Duodenal mucosa (tissue), 2 donors: Measurements from ENCODE around the gene TMEM191C.
"Not testable (repeated sequence)": the region's sequence is repeated elsewhere in the genome, so short reads cannot be mapped to it uniquely, and the experiment has no call there.

Source experiments
- H3K27ac ChIP-seq: one replicate; pipeline ENCODE4 v1.7.0; 2013; ENCODE audit warnings: low read depth, low read length
- H3K27me3 ChIP-seq, 2 donors: one replicate each; pipeline ENCODE4 v1.7.0; 2013; ENCODE audit warnings: low read length in 2 of 2, control low read depth in 1 of 2; ENCODE audit not compliant: insufficient read depth in 2 of 2, control insufficient read depth in 1 of 2
- H3K36me3 ChIP-seq, 2 donors: one replicate each; pipeline ENCODE4 v1.7.0; 2013; ENCODE audit warnings: low read length in 2 of 2, control low read depth in 1 of 2; ENCODE audit not compliant: insufficient read depth in 2 of 2, control insufficient read depth in 1 of 2
- H3K4me1 ChIP-seq, 2 donors: one replicate each; pipeline ENCODE4 v1.7.0; 2013; ENCODE audit warnings: low read length in 2 of 2, control low read depth in 1 of 2; ENCODE audit not compliant: insufficient read depth in 2 of 2, control insufficient read depth in 1 of 2
- H3K4me3 ChIP-seq, 2 donors: one replicate each; pipeline ENCODE4 v1.7.0; 2013; ENCODE audit warnings: low read length in 2 of 2, low read depth in 1 of 2
- H3K9ac ChIP-seq, 2 donors: one replicate each; pipeline ENCODE4 v1.7.0; 2013; ENCODE audit warnings: low read length in 2 of 2, low read depth in 1 of 2
- H3K9me3 ChIP-seq, 2 donors: one replicate each; pipeline ENCODE4 v1.7.0; 2013; ENCODE audit warnings: low read length in 2 of 2, control low read depth in 1 of 2; ENCODE audit not compliant: control insufficient read depth in 1 of 2

TMEM191C gene

DNA sequence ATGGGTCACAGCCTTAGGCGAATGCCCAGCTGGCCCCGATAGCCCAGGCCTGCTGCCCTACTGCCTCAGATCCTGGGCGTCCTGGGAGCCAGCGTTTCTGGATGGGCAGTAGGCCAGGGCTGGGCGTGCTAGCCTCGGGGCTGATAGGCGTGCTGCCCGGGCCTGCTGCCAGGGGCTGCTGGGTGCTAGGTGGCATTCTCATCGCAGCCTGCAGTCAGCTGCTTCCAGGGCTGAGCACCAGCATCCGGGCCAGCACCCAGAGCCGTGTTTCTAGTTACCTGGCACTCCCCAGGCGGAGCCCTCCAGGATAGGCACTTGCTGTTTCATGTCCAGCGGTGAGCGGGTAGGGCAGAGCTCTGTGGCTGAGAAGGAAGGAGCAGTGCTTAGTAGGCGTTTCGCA lies 26.5 kb upstream of the TMEM191C start:
- not testable (repeated sequence) for H3K9ac ChIP-seq, H3K27ac ChIP-seq, H3K4me1 ChIP-seq, H3K9me3 ChIP-seq, H3K4me3 ChIP-seq, H3K36me3 ChIP-seq, H3K27me3 ChIP-seq

DNA sequence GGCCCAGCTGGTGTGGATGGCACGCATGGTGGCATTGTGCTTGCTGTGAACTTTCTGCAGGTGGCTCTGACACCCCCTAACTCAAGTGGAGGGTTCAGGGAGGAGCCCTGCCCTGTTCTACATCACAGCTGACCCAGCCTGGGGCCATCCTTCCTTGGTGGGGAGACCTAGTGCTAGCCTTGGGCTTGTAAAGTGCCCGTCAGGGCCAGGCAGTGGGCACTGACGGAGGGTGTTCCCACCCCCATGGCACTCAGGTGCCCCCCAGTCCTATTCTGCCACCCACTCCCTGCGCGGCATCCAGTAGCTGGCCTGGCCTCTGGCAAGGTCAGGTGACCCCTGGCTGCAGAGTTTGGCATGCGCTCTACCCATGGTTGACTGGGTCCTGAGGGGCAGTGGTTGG lies 26.0 kb upstream of the TMEM191C start:
- H3K27ac ChIP-seq, H3K4me3 ChIP-seq, H3K9me3 ChIP-seq, H3K4me1 ChIP-seq, H3K27me3 ChIP-seq, H3K9ac ChIP-seq: not testable (repeated sequence)
- H3K36me3 ChIP-seq, result peaks cover 0 to 12% of the 10 kb centered on the region in 2 donors

DNA sequence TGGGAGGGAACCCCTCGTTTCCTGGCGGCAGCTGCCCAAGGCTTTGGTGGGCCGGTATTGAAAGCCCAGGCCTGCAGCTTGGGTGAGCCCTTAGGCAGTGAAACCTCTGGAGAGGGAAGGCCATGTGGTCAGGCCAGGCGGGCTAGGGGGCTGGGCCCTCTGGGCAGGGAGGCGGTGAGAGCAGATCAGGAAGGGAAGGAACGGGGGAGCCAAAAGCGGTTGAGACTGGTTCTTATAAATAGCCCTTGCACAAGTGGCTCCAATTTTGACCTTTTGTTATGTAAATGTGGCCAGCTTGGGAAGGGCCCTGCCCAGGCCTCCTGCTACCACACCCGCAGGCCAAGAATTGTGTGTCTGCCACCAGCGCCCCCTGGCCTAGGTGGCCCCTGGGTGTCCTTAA lies 25.1 kb upstream of the TMEM191C start:
- H3K27ac ChIP-seq, H3K9me3 ChIP-seq, H3K27me3 ChIP-seq, H3K4me1 ChIP-seq, H3K4me3 ChIP-seq, H3K9ac ChIP-seq: not testable (repeated sequence)
- H3K36me3 ChIP-seq, result peaks cover 0 to 20% of the 10 kb centered on the region in 2 donors

DNA sequence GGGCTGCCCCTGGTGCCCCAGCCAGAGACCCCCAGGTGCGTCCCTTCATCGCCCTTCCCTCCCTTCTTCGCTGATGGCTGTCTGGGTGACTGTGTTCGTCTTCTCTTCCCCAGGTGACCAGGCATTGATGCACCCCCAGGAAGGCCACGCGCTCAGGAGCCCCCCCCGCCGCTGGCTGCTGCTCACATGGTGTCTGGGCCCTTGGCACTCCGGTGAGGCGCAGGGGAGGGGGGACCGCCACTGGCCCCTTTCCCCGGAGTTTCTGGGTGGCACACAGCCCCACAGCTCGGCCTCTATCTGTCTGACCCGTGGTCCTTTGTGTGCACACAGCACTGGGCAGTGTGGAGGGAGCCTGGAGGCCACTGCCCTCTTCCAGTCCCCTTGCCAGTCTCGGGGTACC lies 24.5 kb upstream of the TMEM191C start:
- H3K27me3 ChIP-seq, H3K27ac ChIP-seq, H3K9ac ChIP-seq, H3K9me3 ChIP-seq, H3K4me1 ChIP-seq, H3K4me3 ChIP-seq: not testable (repeated sequence)
- H3K36me3 ChIP-seq, result peaks cover 0 to 20% of the 10 kb centered on the region in 2 donors

DNA sequence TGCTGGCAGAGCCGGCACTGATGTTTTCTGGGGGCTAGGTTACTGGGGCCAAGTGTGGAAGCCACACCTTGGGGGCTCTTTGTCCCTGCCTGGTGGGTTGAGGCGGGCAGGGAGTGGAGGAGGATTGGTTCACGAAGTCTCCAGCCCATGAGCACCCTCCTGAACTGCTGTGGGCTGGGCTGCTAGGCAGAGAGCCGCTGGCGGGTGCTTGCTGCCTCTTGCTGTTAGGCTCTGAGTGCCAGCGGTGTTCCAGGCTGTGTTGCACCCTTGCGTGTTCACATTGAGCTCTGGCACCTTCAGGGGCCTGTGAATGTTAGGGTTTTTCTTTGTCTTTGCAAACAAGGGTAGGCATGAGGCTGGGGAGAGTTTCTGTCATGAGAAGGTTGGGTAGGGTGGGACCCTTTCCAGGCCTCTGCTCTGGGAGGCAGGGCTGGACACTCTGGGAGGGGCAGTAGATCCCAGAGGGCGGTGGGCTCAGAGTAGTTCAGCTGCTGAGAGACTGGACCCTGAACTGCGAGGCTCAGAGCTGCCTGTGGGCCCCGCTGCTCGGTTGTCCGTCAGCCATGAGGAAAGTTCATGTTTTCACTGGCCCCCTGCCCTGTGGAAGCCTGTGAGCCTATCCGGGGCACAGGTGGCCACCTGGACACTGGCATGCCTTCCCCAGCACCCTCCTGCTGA lies 24.0 kb upstream of the TMEM191C start:
- Histone ChIP-seq H3K9ac (no peak overlapping the region), H3K36me3 (peaks cover 0 to 20% of the 10 kb centered on the region in 2 donors), H3K27me3 (no peaks in the 10 kb centered on the region), H3K27ac (no peak overlapping the region), H3K4me3 (no peak overlapping the region), H3K4me1 (no peaks in the 10 kb centered on the region), H3K9me3 (no peaks in the 10 kb centered on the region)

DNA sequence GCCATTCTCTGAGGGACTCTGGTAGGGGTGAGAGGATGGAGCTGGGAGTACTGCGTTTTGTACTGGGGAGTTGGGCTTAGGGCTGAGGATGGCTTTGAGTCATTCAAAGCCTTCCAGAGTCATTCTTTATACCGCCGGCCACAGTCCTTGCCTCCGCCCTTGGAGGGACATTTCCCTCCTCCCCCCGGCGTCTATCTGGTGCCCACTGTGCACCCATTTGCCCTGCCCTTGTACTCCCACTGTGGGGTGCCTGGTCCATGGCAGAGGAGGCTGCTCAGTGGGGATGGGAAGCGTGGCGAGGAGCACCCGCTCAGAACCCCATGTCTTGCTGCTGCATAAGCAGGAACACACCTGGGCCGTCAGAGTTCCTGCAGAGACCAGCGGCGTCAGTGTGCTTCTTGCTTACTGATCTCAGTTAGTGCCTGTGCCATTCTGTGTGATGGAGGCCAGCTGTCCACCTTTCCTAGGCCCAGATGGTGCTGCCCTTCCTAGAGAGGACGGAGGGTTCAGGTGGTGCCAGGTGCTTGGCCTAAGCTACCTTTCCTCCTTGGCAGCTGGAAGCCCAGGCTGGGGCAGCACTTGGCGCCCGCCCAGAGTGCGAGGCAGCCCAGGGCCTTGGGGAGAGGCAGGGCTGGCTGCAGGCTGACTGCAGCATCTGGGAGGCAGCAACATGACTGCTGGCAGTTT lies 23.3 kb upstream of the TMEM191C start:
- H3K4me3 ChIP-seq, result no peak overlapping the region
- no peaks in the 10 kb centered on the region for H3K4me1 ChIP-seq
- peaks cover 0 to 20% of the 10 kb centered on the region in 2 donors for H3K36me3 ChIP-seq
- no peak overlapping the region for H3K27ac ChIP-seq
- H3K9ac ChIP-seq, result no peak overlapping the region
- no peaks in the 10 kb centered on the region for H3K9me3 ChIP-seq
- no peaks in the 10 kb centered on the region for H3K27me3 ChIP-seq

DNA sequence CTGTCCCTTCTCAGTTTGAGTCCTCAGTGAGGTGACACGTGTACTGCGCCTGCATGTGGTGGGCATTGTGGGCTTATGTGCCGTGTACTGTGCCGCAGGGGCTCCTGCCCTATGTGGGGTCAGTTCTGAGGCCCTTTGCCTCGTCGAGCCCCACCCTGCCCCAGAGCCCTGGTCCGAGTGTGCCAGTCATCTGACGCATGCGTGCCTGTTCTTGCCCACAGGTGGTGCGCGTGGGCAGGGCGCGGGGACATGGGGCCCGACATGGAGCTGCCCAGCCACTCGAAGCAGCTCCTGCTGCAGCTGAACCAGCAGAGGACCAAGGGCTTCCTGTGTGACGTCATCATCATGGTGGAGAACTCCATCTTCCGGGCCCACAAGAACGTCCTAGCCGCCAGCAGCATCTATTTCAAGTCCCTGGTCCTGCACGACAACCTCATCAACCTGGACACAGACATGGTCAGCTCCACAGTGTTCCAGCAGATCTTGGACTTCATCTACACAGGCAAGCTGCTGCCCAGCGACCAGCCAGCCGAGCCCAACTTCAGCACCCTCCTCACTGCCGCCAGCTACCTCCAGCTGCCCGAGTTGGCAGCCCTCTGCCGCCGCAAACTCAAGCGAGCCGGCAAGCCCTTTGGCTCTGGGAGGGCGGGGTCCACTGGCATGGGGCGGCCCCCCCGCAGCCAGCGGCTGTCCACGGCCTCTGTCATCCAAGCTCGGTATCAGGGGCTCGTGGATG lies 22.3 kb upstream of the TMEM191C start:
- Histone ChIP-seq H3K36me3 (peaks cover 0 to 20% of the 10 kb centered on the region in 2 donors), H3K4me1 (no peaks in the 10 kb centered on the region), H3K9ac (no peak overlapping the region), H3K4me3 (no peak overlapping the region), H3K27me3 (no peaks in the 10 kb centered on the region), H3K9me3 (no peaks in the 10 kb centered on the region), H3K27ac (no peak overlapping the region)

DNA sequence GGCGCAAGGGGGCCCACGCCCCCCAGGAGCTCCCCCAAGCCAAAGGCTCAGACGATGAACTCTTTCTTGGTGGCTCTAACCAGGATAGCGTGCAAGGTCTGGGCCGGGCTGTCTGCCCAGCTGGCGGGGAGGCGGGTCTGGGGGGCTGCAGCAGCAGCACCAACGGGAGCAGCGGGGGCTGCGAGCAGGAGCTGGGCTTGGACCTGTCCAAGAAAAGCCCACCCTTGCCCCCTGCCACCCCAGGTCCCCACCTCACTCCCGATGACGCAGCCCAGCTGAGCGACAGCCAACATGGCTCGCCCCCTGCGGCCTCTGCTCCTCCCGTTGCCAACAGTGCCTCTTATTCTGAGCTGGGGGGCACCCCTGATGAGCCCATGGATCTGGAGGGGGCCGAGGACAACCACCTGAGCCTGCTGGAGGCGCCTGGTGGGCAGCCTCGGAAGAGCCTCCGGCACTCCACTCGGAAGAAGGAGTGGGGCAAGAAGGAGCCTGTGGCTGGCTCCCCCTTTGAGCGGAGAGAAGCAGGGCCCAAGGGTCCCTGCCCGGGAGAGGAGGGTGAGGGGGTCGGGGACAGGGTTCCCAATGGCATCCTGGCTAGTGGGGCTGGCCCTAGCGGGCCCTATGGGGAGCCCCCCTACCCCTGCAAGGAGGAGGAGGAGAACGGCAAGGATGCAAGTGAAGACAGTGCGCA lies 21.6 kb upstream of the TMEM191C start:
- H3K4me3 ChIP-seq, result no peak overlapping the region
- H3K4me1 ChIP-seq, result no peaks in the 10 kb centered on the region
- H3K36me3 ChIP-seq, result peaks cover 3 to 20% of the 10 kb centered on the region in 2 donors
- no peak overlapping the region for H3K27ac ChIP-seq
- H3K27me3 ChIP-seq, result no peaks in the 10 kb centered on the region
- no peaks in the 10 kb centered on the region for H3K9me3 ChIP-seq
- H3K9ac ChIP-seq, result no peak overlapping the region

DNA sequence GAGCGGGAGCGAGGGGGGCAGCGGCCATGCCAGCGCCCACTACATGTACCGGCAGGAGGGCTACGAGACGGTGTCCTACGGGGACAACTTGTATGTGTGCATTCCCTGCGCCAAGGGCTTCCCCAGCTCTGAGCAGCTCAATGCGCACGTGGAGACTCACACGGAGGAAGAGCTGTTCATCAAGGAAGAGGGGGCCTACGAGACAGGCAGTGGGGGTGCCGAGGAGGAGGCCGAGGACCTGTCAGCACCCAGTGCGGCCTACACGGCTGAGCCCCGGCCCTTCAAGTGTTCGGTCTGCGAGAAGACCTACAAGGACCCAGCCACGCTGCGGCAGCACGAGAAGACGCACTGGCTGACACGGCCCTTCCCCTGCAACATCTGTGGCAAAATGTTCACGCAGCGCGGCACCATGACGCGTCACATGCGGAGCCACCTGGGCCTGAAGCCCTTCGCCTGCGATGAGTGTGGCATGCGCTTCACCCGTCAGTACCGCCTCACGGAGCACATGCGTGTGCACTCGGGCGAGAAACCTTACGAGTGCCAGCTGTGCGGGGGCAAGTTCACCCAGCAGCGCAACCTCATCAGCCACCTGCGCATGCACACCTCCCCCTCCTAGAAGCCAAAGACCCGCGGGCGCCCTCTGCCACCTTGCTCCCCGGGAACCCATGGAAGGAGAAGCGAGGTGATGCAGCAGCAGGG lies 20.9 kb upstream of the TMEM191C start:
- no peak overlapping the region for H3K9ac ChIP-seq
- H3K27me3 ChIP-seq, result no peaks in the 10 kb centered on the region
- H3K27ac ChIP-seq, result no peak overlapping the region
- peaks cover 3 to 20% of the 10 kb centered on the region in 2 donors for H3K36me3 ChIP-seq
- H3K4me3 ChIP-seq, result no peak overlapping the region
- H3K4me1 ChIP-seq, result no peaks in the 10 kb centered on the region
- no peaks in the 10 kb centered on the region for H3K9me3 ChIP-seq
